Measurements from ENCODE around the gene RCCD1. TPM values are rescaled to one million over a fixed set of nuclear protein-coding genes. Genes with fewer than 3 reads are reported as not detected.

Gene RCCD1
- total RNA-seq, 1 donor from 2014 or later = 11.5 TPM

GRCh38 chr15:90967206-90967605, 12.5 kb downstream of the RCCD1 start:
- Mint-ChIP-seq H3K27ac (ENCODE audit: unreplicated experiment) (no peak overlapping the region), H3K4me3 (ENCODE audit: unreplicated experiment) (no peak overlapping the region), H3K9me3 (ENCODE audit: unreplicated experiment) (no peaks in the 10 kb centered on the region), H3K36me3 (ENCODE audit: unreplicated experiment) (no peaks in the 10 kb centered on the region), H3K27me3 (ENCODE audit: unreplicated experiment) (no peaks in the 10 kb centered on the region), H3K4me1 (ENCODE audit: low read depth, unreplicated experiment) (no peaks in the 10 kb centered on the region)
- DNase-seq = no peak
- TF ChIP-seq CTCF (IDR thresholded peaks at IDR 0.05; ENCODE audit: partially characterized antibody, unreplicated experiment) = no peak

GRCh38 chr15:90968434-90968833, 13.8 kb downstream of the RCCD1 start:
- H3K36me3 Mint-ChIP-seq (ENCODE audit: unreplicated experiment) = no peaks in the 10 kb centered on the region
- no peaks in the 10 kb centered on the region for H3K9me3 Mint-ChIP-seq (ENCODE audit: unreplicated experiment)
- H3K27ac Mint-ChIP-seq (ENCODE audit: unreplicated experiment) = no peak overlapping the region
- no peak for TF ChIP-seq CTCF (IDR thresholded peaks at IDR 0.05; ENCODE audit: partially characterized antibody, unreplicated experiment)
- H3K27me3 Mint-ChIP-seq (ENCODE audit: unreplicated experiment) = no peaks in the 10 kb centered on the region
- no peak for DNase-seq
- no peak overlapping the region for H3K4me3 Mint-ChIP-seq (ENCODE audit: unreplicated experiment)
- H3K4me1 Mint-ChIP-seq (ENCODE audit: low read depth, unreplicated experiment) = no peaks in the 10 kb centered on the region

GRCh38 chr15:90970274-90970673, 15.6 kb downstream of the RCCD1 start:
- Mint-ChIP-seq H3K9me3 (ENCODE audit: unreplicated experiment) (peaks cover 2% of the 10 kb centered on the region), H3K4me1 (ENCODE audit: low read depth, unreplicated experiment) (no peaks in the 10 kb centered on the region), H3K27ac (ENCODE audit: unreplicated experiment) (no peak overlapping the region), H3K4me3 (ENCODE audit: unreplicated experiment) (no peak overlapping the region), H3K27me3 (ENCODE audit: unreplicated experiment) (no peaks in the 10 kb centered on the region), H3K36me3 (ENCODE audit: unreplicated experiment) (no peaks in the 10 kb centered on the region)
- DNase-seq = no peak
- TF ChIP-seq CTCF (IDR thresholded peaks at IDR 0.05; ENCODE audit: partially characterized antibody, unreplicated experiment) = no peak

GRCh38 chr15:90972133-90972532, 17.4 kb downstream of the RCCD1 start:
- no peak for TF ChIP-seq CTCF (IDR thresholded peaks at IDR 0.05; ENCODE audit: partially characterized antibody, unreplicated experiment)
- no peak for DNase-seq
- H3K36me3 Mint-ChIP-seq (ENCODE audit: unreplicated experiment) = no peaks in the 10 kb centered on the region

GRCh38 chr15:90974216-90974615, 19.5 kb downstream of the RCCD1 start:
- no peak for TF ChIP-seq CTCF (IDR thresholded peaks at IDR 0.05; ENCODE audit: partially characterized antibody, unreplicated experiment)
- peaks cover 3% of the 10 kb centered on the region for H3K9me3 Mint-ChIP-seq (ENCODE audit: unreplicated experiment)
- no peak overlapping the region for H3K4me3 Mint-ChIP-seq (ENCODE audit: unreplicated experiment)
- no peak overlapping the region for H3K27ac Mint-ChIP-seq (ENCODE audit: unreplicated experiment)
- H3K4me1 Mint-ChIP-seq (ENCODE audit: low read depth, unreplicated experiment) = no peaks in the 10 kb centered on the region
- no peak for DNase-seq
- no peaks in the 10 kb centered on the region for H3K27me3 Mint-ChIP-seq (ENCODE audit: unreplicated experiment)
- no peaks in the 10 kb centered on the region for H3K36me3 Mint-ChIP-seq (ENCODE audit: unreplicated experiment)

More at GRCh38 chr15:90972133-90972532, 17.4 kb downstream of the RCCD1 start:
- peaks cover 3% of the 10 kb centered on the region for H3K9me3 Mint-ChIP-seq (ENCODE audit: unreplicated experiment)
- no peak overlapping the region for H3K4me3 Mint-ChIP-seq (ENCODE audit: unreplicated experiment)
- H3K27me3 Mint-ChIP-seq (ENCODE audit: unreplicated experiment) = no peaks in the 10 kb centered on the region
- no peak overlapping the region for H3K27ac Mint-ChIP-seq (ENCODE audit: unreplicated experiment)
- H3K4me1 Mint-ChIP-seq (ENCODE audit: low read depth, unreplicated experiment) = no peaks in the 10 kb centered on the region
